Measurements from ENCODE around the gene CDHR1. TPM values are rescaled to one million over a fixed set of nuclear protein-coding genes. Genes with fewer than 3 reads are reported as not detected.

The CDHR1 gene
- total and polyA plus RNA-seq, 2 donors (not counting 1 experiment from before 2014, with no cell fraction given) = 0.05 TPM; not detected in 1

DNA sequence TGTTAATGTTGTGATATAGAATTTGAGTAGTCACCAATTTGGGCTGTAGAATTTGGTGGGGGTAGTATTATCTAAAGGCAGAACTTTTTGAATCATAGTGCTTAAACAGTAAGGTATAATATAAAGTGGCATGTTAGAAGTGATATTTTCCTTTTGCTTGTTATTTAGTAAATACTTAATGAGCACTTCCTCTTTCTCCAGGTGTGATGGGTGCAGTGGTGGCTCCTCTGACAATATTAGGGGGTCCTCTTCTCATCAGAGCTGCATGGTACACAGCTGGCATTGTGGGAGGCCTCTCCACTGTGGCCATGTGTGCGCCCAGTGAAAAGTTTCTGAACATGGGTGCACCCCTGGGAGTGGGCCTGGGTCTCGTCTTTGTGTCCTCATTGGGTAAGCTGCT is 44.5 kb upstream of the CDHR1 start:
- Histone ChIP-seq H2AFZ (ENCODE audit: low read length) (no peak overlapping the region), H4K20me1 (ENCODE audit: control insufficient read depth, extremely low read depth, insufficient read depth, low read length) (no peaks in the 10 kb centered on the region), H3K27me3 (ENCODE audit: control insufficient read depth, insufficient read depth, low read length) (no peaks in the 10 kb centered on the region), H3K36me3 (ENCODE audit: control insufficient read depth, insufficient read depth, low read length) (peaks cover 10% of the 10 kb centered on the region), H3K9me3 (ENCODE audit: control insufficient read depth, insufficient read depth, low read depth, low read length) (no peaks in the 10 kb centered on the region), H3K4me3 (replicated peaks in 1 of 4; ENCODE audit: control extremely low read depth in 1 of 4, insufficient read depth in 1 of 4, low read depth in 3 of 4, low read length in 4 of 4) (no peak overlapping the region), H3K27ac (ENCODE audit: insufficient read depth, low read length) (no peak overlapping the region), H3K9ac (ENCODE audit: insufficient read depth, low read length) (no peak overlapping the region), H3K79me2 (ENCODE audit: control insufficient read depth, insufficient read depth, low read length) (no peaks in the 10 kb centered on the region), H3K4me1 (ENCODE audit: control insufficient read depth, extremely low read depth, insufficient read depth, low read length) (no peaks in the 10 kb centered on the region), H3K4me2 (ENCODE audit: extremely low read depth, insufficient read depth, low read length) (no peak overlapping the region)
- no peak for TF ChIP-seq EZH2 (IDR thresholded peaks at IDR 0.05; ENCODE audit: low read length, missing control alignments)
- no peak for TF ChIP-seq CTCF (conservative IDR thresholded peaks at IDR 0.05 in 1 of 2, IDR thresholded peaks at IDR 0.05 in 1 of 2; ENCODE audit: low read depth in 1 of 2, low read length in 2 of 2)
- no peak for DNase-seq (ENCODE audit: low read depth in 2 of 2)

DNA sequence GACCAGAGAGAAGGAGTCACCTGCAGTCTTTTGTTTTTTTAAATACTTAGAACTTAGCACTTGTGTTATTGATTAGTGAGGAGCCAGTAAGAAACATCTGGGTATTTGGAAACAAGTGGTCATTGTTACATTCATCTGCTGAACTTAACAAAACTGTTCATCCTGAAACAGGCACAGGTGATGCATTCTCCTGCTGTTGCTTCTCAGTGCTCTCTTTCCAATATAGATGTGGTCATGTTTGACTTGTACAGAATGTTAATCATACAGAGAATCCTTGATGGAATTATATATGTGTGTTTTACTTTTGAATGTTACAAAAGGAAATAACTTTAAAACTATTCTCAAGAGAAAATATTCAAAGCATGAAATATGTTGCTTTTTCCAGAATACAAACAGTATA is 41.6 kb upstream of the CDHR1 start:
- no peak overlapping the region for H3K27ac ChIP-seq (ENCODE audit: insufficient read depth, low read length)
- no peaks in the 10 kb centered on the region for H3K79me2 ChIP-seq (ENCODE audit: control insufficient read depth, insufficient read depth, low read length)
- H3K9ac ChIP-seq (ENCODE audit: insufficient read depth, low read length) = no peak overlapping the region
- no peak overlapping the region for H3K4me2 ChIP-seq (ENCODE audit: extremely low read depth, insufficient read depth, low read length)
- H4K20me1 ChIP-seq (ENCODE audit: control insufficient read depth, extremely low read depth, insufficient read depth, low read length) = no peaks in the 10 kb centered on the region
- TF ChIP-seq CTCF (conservative IDR thresholded peaks at IDR 0.05 in 1 of 2, IDR thresholded peaks at IDR 0.05 in 1 of 2; ENCODE audit: low read depth in 1 of 2, low read length in 2 of 2) (no peak), EZH2 (IDR thresholded peaks at IDR 0.05; ENCODE audit: low read length, missing control alignments) (no peak)
- no peaks in the 10 kb centered on the region for H3K9me3 ChIP-seq (ENCODE audit: control insufficient read depth, insufficient read depth, low read depth, low read length)
- no peak overlapping the region for H3K4me3 ChIP-seq (replicated peaks in 1 of 4; ENCODE audit: control extremely low read depth in 1 of 4, insufficient read depth in 1 of 4, low read depth in 3 of 4, low read length in 4 of 4)
- H2AFZ ChIP-seq (ENCODE audit: low read length) = no peak overlapping the region
- peaks cover 8% of the 10 kb centered on the region for H3K36me3 ChIP-seq (ENCODE audit: control insufficient read depth, insufficient read depth, low read length)
- no peaks in the 10 kb centered on the region for H3K27me3 ChIP-seq (ENCODE audit: control insufficient read depth, insufficient read depth, low read length)
- H3K4me1 ChIP-seq (ENCODE audit: control insufficient read depth, extremely low read depth, insufficient read depth, low read length) = no peaks in the 10 kb centered on the region
- no peak for DNase-seq (ENCODE audit: low read depth in 2 of 2)

GRCh38 chr10:84155521-84155920 is 38.8 kb upstream of the CDHR1 start:
- no peaks in the 10 kb centered on the region for H3K79me2 ChIP-seq (ENCODE audit: control insufficient read depth, insufficient read depth, low read length)
- H3K4me3 ChIP-seq (replicated peaks in 1 of 4; ENCODE audit: control extremely low read depth in 1 of 4, insufficient read depth in 1 of 4, low read depth in 3 of 4, low read length in 4 of 4) = no peak overlapping the region
- H3K36me3 ChIP-seq (ENCODE audit: control insufficient read depth, insufficient read depth, low read length) = peaks cover 3% of the 10 kb centered on the region
- no peaks in the 10 kb centered on the region for H4K20me1 ChIP-seq (ENCODE audit: control insufficient read depth, extremely low read depth, insufficient read depth, low read length)
- H2AFZ ChIP-seq (ENCODE audit: low read length) = no peak overlapping the region
- TF ChIP-seq CTCF (conservative IDR thresholded peaks at IDR 0.05 in 1 of 2, IDR thresholded peaks at IDR 0.05 in 1 of 2; ENCODE audit: low read depth in 1 of 2, low read length in 2 of 2) (no peak), EZH2 (IDR thresholded peaks at IDR 0.05; ENCODE audit: low read length, missing control alignments) (no peak)
- H3K27ac ChIP-seq (ENCODE audit: insufficient read depth, low read length) = no peak overlapping the region
- H3K4me2 ChIP-seq (ENCODE audit: extremely low read depth, insufficient read depth, low read length) = no peak overlapping the region
- no peaks in the 10 kb centered on the region for H3K27me3 ChIP-seq (ENCODE audit: control insufficient read depth, insufficient read depth, low read length)
- no peaks in the 10 kb centered on the region for H3K9me3 ChIP-seq (ENCODE audit: control insufficient read depth, insufficient read depth, low read depth, low read length)
- no peak overlapping the region for H3K9ac ChIP-seq (ENCODE audit: insufficient read depth, low read length)
- DNase-seq (ENCODE audit: low read depth in 2 of 2) = no peak
- H3K4me1 ChIP-seq (ENCODE audit: control insufficient read depth, extremely low read depth, insufficient read depth, low read length) = no peaks in the 10 kb centered on the region
